AG10803 (cell line): Measurements from ENCODE around the gene ORC3.

ENCODE experiments used
- DNase-seq: peaks from one replicate; pipeline ENCODE4 v3.0.0; 2010; ENCODE audit warnings: low read depth
- H3K4me3 ChIP-seq: 2 replicates; pipeline ENCODE4 v1.5.1; 2011; ENCODE audit warnings: mild to moderate bottlenecking, low read length, control low read depth
- TF ChIP-seq, protein P1 (sequence below): conservative IDR thresholded peaks from 2 replicates; pipeline ENCODE4 v1.5.1; 2011; ENCODE audit warnings: mild to moderate bottlenecking, low read length, control low read depth, inconsistent platforms

The ORC3 gene

DNA sequence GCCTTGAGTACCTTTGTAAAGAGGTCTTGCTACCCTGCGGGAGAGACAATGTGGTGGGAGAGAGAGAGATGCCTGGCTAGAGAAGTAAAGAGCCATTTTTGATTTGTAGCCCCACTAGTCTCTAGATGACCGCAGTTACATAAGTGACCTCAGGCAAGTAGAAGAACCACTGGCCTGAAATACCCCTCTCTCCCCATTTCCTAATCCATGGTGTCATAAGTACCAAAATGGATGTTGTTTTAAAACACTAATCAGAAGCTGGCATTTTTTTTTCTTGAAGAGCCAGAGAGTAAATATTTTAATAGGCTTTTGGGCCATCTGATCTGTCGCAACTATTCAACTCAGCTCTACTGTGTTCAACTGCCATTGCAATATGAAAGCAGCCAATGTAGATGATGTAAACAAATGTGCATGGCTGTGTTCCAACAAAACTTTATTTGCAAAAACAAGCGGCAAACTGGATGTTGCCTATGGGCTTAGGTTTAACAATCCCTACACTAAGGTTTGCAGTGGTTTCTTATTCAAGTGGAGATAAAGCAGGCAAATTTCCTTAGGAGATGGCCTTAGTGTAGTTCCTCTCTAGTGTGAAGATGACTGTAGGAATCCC lies 36.7 kb upstream of the ORC3 start:
- no peak overlapping the region for H3K4me3 ChIP-seq
- DNase-seq: peak; percentile 17
- TF ChIP-seq, protein P1, sequence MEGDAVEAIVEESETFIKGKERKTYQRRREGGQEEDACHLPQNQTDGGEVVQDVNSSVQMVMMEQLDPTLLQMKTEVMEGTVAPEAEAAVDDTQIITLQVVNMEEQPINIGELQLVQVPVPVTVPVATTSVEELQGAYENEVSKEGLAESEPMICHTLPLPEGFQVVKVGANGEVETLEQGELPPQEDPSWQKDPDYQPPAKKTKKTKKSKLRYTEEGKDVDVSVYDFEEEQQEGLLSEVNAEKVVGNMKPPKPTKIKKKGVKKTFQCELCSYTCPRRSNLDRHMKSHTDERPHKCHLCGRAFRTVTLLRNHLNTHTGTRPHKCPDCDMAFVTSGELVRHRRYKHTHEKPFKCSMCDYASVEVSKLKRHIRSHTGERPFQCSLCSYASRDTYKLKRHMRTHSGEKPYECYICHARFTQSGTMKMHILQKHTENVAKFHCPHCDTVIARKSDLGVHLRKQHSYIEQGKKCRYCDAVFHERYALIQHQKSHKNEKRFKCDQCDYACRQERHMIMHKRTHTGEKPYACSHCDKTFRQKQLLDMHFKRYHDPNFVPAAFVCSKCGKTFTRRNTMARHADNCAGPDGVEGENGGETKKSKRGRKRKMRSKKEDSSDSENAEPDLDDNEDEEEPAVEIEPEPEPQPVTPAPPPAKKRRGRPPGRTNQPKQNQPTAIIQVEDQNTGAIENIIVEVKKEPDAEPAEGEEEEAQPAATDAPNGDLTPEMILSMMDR: no peak

DNA sequence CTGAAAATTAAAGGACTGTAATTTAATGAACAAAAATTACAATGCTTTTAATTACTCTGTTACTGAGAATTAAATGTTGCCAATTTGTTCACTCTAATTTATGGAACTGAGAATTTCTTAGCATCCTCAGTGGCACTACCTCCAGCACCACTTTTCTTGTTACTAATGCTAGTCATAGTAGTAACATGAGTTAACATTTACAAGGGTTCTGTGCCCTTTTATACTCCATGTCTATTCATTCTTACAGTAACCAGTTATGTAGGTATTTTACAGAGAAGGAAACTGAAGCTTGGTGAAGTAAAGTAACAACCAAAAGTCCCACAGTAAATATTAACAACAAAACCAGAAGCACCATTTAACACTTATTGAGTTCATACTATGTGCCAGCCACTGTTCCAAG lies 34.4 kb upstream of the ORC3 start:
- TF ChIP-seq, protein P1: no peak
- DNase-seq: no peak
- H3K4me3 ChIP-seq: no peak overlapping the region

DNA sequence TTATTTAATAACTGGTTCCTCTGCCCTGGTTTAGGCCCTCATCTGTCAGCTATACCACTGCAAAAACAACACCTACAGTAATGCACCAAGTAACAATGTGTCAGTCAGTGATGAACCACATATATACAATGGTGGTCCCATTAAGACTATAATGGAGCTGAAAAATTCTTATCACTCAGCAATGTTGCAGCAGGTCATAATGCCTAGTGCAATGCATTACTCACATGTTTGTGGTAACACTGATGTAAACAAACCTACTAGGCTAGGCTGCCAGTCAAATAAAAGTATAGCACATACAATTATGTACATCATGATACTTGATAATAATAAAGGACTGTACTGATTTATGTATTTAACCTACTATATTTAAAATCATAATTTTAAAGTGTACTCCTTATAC lies 31.5 kb upstream of the ORC3 start:
- TF ChIP-seq, protein P1: no peak
- DNase-seq: no peak

DNA sequence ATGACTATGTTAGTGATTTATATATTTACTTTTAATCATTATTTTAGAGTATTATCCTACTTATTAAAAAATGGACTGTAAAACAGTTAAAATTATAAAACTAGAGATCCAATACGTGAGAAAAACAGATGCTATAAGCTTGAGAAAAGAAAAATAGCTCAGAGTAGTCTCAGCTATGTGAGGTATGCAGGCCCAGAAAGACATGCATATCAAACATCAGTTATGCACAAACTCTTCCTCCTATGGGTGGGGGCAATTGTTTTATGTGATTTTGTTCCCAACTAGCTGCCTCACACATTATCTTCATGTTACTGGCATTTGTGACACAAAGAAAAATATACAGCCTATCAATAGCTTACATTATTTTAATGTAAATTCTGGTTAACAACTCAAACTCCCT lies 28.9 kb upstream of the ORC3 start:
- TF ChIP-seq, protein P1: no peak
- no peak overlapping the region for H3K4me3 ChIP-seq
- DNase-seq: peak; percentile 44

More for the DNA sequence above, 31.5 kb upstream of the ORC3 start:
- H3K4me3 ChIP-seq: no peak overlapping the region

DNA sequence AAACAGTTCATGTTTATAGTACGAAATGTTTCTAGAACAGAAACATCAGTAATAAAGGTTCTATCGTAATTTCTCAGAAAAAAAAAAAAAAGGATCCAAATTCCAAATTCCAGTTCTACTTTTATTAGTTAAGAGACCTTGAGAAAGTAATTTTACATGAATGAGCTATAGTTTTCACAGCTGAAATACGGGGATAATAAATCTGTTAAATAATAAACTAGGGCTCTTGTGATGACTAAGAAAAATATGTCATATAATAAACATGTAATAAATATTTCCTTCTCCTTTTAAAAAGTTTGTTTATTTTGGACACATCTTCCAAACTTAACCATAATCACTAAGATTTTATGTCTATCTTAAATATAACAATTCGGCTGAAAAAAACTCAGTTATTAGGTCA lies 17.9 kb upstream of the ORC3 start:
- TF ChIP-seq, protein P1: no peak
- DNase-seq: no peak
- H3K4me3 ChIP-seq: no peak overlapping the region

DNA sequence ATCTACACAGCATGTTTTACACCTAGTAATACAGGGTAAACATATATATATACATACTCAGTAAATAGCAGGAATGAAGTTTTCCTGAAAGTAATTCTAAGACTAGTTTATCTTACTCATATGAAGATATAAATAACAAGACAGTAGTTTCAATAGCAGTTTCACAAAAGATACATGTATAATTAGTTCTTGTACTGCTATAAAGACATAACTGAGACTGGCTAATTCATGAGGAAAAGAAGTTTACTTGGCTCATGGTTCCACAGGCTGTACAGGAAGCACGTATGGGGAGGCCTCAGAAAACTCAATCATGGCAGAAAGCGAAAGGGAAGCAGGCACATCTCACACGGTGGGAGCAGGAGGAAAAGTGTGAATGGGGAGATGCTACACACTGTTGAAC lies 17.1 kb upstream of the ORC3 start:
- no peak overlapping the region for H3K4me3 ChIP-seq
- DNase-seq: no peak
- TF ChIP-seq, protein P1: no peak

DNA sequence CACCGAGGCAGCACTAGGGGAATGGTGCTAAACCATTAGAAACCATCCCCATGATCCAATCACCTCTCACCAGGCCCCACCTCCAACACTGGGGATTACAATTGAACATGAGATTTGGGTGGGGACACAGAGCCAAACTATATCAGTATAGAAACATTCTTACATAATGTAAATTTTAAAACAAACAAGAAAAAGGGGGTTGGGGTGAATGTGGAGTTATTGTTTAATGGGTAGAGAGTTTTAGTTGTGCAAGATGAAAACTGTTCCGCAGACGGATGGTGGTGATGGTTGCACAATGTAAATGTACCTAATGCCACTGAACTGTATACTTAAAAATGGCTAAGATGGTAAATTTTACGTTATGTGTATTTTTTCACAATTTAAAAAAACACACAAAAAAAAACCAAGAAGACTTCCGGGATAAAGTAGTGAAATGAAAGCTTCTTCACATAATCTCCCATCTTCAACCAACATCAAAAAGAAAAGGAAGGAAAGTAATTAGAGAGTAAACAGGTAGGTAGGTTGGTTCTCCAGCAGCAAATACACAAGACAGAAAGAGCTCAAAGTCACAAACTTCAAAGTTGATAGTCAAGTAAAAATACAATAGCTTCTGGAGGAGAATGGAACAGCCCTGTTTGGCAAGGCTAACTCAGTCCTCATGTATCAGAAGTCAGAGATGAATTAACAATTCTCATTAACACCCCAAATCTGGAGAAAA lies 16.5 kb upstream of the ORC3 start:
- no peak overlapping the region for H3K4me3 ChIP-seq
- DNase-seq: no peak
- TF ChIP-seq, protein P1: no peak
